Activated T-helper 17 cell treated with anti-CD3 and anti-CD28 coated beads, Interleukin-2, amount 50 U/mL, for 72 hours (primary cell): ENCODE data around the gene HERC6. TPM values are rescaled to one million over a fixed set of nuclear protein-coding genes. Genes with fewer than 3 reads are reported as not detected.
A peak's percentile ranks its signal among the peaks of the same experiment; 100 is the strongest.
"Not testable (repeated sequence)": the region's sequence is repeated elsewhere in the genome, so short reads cannot be mapped to it uniquely, and the experiment has no call there.

Source experiments
- ATAC-seq: fragments of 150-1000 bp; cut with Tn5 transposase; replicated peaks from 2 replicates; pipeline ENCODE4 v1.10.0; 2021; ENCODE audit warnings: mild to moderate bottlenecking, moderate library complexity
- H3K27ac Mint-ChIP-seq: one replicate; pipeline ENCODE4 v1.8.0; 2022; ENCODE audit warnings: mixed read lengths
- H3K27me3 Mint-ChIP-seq: one replicate; pipeline ENCODE4 v1.8.0; 2022; ENCODE audit warnings: mixed read lengths
- H3K36me3 Mint-ChIP-seq: one replicate; pipeline ENCODE4 v1.8.0; 2022; ENCODE audit warnings: low read depth, mild to moderate bottlenecking, mixed read lengths
- H3K4me1 Mint-ChIP-seq: one replicate; pipeline ENCODE4 v1.8.0; 2022; ENCODE audit warnings: mixed read lengths
- H3K4me3 Mint-ChIP-seq: one replicate; pipeline ENCODE4 v1.8.0; 2022; ENCODE audit warnings: mild to moderate bottlenecking, mixed read lengths
- H3K9me3 Mint-ChIP-seq: one replicate; pipeline ENCODE4 v1.8.0; 2022; ENCODE audit warnings: mixed read lengths
- total RNA-seq, 2 donors: library from RNA; stranded (reverse); gene quantifications; one replicate each; pipeline ENCODE4 v1.2.3, GENCODE V29; 2022

HERC6 gene
- total RNA-seq, 2 donors from 2014 or later: 5.7 to 6.8 TPM

GRCh38 chr4:88361217-88361773 is 17.4 kb upstream of the HERC6 start:
- not testable (repeated sequence) for H3K27me3 Mint-ChIP-seq, H3K9me3 Mint-ChIP-seq, H3K36me3 Mint-ChIP-seq, ATAC-seq, H3K4me3 Mint-ChIP-seq, H3K27ac Mint-ChIP-seq, H3K4me1 Mint-ChIP-seq

DNA sequence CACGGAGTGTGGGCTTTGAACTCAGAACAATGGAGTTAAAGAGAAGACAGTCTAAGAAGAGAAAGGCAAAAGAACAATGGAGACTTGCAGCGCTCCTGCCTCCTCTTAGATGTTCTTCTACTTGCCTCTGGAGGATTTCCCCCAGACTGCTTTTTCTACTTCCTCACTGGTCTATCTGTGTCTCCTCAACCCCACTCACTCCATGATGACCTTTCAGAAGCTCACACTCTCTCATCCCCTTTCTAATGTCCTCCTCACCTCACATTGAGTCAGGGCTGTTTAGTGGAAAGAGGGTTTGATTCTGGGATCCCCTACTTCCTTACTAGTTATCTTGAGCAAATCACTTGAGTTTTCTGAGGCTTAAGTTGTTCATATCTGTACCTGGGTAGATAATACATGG is 12.2 kb upstream of the HERC6 start:
- no peak overlapping the region for H3K4me3 Mint-ChIP-seq
- H3K27me3 Mint-ChIP-seq: peaks cover 3% of the 10 kb centered on the region
- no peak for ATAC-seq
- H3K4me1 Mint-ChIP-seq: no peaks in the 10 kb centered on the region
- H3K27ac Mint-ChIP-seq: no peak overlapping the region
- H3K36me3 Mint-ChIP-seq: no peaks in the 10 kb centered on the region
- peaks cover 4% of the 10 kb centered on the region for H3K9me3 Mint-ChIP-seq

GRCh38 chr4:88367826-88368225 is 10.8 kb upstream of the HERC6 start:
- H3K27me3 Mint-ChIP-seq: peaks cover 3% of the 10 kb centered on the region
- H3K36me3 Mint-ChIP-seq: no peaks in the 10 kb centered on the region
- H3K27ac Mint-ChIP-seq: no peak overlapping the region
- no peaks in the 10 kb centered on the region for H3K4me1 Mint-ChIP-seq
- no peak overlapping the region for H3K4me3 Mint-ChIP-seq
- no peak for ATAC-seq
- peaks cover 4% of the 10 kb centered on the region for H3K9me3 Mint-ChIP-seq

DNA sequence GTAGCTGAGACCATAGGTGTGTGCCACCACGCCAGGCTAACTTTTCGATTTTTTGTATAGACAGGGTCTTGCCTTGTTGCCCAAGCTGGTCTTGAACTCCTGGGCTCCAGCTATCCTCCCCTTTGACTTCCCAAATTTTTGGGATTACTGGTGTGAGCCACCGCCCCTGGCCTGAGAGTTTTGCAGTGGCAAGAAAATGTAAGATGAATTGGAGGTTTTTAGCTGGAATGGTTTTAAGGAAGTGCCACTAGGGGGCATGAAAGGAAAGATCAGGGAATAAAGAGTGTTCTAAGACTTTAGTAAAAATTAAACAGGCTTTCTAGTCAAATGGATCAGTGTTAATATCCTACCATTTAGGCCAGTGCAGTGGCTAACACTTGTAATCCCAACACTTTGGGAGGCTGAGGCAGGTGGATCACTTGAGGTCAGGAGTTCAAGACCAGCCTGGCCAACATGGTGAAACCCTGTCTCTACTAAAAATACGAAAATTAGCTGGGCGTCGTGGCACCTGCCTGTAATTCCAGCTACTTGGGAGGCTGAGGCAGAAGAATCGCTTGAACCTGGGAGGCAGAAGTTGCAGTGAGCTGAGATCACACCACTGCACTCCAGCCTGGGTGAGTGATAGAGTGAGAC is 9.4 kb upstream of the HERC6 start:
- ATAC-seq, H3K4me1 Mint-ChIP-seq, H3K27me3 Mint-ChIP-seq, H3K9me3 Mint-ChIP-seq, H3K36me3 Mint-ChIP-seq, H3K4me3 Mint-ChIP-seq: not testable (repeated sequence)
- H3K27ac Mint-ChIP-seq: peak overlapping the region; percentile 9

DNA sequence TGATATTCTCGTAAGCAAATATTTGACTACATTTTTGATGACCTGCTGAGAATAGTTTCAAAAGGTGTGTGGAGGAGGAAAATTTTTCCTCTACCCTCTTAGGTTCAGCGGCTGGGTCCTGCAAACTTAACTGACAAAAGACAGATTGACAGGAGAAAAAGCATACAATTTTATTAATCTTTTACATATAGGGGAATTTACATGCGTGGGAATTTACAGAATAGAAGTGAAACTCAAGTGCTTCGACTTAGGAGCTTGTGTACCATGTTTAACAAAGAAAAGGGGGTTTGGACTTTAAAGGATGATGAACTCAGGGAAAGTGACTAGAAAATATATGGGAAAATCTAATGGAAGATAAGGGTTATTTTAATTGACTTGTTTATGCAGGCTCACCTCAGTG is 2.5 kb downstream of the HERC6 start:
- ATAC-seq: no peak
- Mint-ChIP-seq H3K9me3 (no peaks in the 10 kb centered on the region), H3K36me3 (peaks cover 6% of the 10 kb centered on the region), H3K4me3 (peak overlapping the region; percentile 74), H3K4me1 (peaks cover 18% of the 10 kb centered on the region), H3K27ac (peak overlapping the region; percentile 80), H3K27me3 (no peaks in the 10 kb centered on the region)

DNA sequence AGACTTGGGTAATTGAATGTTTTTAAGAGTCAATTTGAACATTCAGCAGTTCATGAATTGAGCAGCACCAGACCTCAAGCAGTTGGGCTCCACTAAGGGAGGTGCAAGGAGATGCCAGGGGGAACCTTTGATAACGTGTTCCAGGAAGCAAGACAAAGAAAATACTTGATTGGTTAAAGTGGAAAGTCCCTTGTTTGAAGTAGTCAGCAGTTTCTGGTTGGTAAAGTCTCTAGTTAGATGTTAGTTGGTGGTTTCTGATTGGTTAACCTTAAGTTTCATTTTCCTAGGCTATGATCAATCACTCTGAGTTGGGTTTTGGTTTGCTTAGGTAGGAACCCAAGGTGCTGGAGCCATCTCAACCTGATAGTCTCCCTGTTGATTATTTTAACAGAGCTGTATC is 4.0 kb downstream of the HERC6 start:
- H3K36me3 Mint-ChIP-seq: peaks cover 16% of the 10 kb centered on the region
- peaks cover 18% of the 10 kb centered on the region for H3K4me1 Mint-ChIP-seq
- peak overlapping the region; percentile 74 for H3K4me3 Mint-ChIP-seq
- H3K27me3 Mint-ChIP-seq: no peaks in the 10 kb centered on the region
- no peaks in the 10 kb centered on the region for H3K9me3 Mint-ChIP-seq
- ATAC-seq: peak; percentile 90
- H3K27ac Mint-ChIP-seq: peak overlapping the region; percentile 80

DNA sequence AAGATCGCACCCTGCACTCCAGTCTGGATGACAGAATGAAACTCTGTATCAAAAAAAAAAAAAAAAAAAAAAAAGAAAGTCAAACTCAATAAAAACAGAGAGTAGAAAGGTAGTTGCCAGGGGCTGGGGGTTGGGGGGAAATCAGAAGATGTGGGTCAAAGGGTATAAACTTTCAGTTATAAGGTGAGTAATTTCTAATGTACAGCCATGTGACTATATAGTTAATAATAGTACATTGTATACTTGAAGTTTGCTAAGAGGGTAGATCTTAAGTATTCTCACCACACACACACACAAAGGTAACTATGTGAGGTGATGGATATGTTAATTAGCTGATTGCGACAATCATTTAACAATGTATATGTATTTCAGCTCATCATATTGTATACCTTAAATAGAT is 11.5 kb downstream of the HERC6 start:
- H3K4me3 Mint-ChIP-seq: no peak overlapping the region
- H3K27ac Mint-ChIP-seq: no peak overlapping the region
- H3K36me3 Mint-ChIP-seq: peaks cover 64% of the 10 kb centered on the region
- peaks cover 10% of the 10 kb centered on the region for H3K4me1 Mint-ChIP-seq
- H3K27me3 Mint-ChIP-seq: no peaks in the 10 kb centered on the region
- no peaks in the 10 kb centered on the region for H3K9me3 Mint-ChIP-seq
- ATAC-seq: no peak

DNA sequence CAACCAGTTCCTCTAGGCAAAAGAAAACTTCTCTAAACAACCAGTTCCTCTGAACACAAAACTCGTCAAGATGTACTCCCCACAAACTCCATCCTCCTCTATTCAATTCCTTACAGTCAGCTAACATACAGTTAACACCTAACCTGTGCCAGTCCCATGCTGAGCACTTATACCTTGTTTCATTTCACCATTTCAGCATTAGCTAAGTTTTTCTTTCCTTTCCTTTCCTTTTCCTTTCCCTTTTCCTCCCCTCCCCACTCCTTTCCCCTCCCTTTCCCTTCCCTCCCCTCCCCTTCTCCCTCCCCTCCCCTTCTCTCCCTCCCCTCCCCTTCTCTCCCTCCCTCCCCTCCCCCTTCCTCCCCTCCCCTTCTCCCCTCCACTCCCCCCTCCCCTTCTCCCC is 13.1 kb downstream of the HERC6 start:
- no peak overlapping the region for H3K4me3 Mint-ChIP-seq
- H3K9me3 Mint-ChIP-seq: no peaks in the 10 kb centered on the region
- peaks cover 57% of the 10 kb centered on the region for H3K36me3 Mint-ChIP-seq
- H3K27me3 Mint-ChIP-seq: no peaks in the 10 kb centered on the region
- H3K4me1 Mint-ChIP-seq: peaks cover 10% of the 10 kb centered on the region
- no peak overlapping the region for H3K27ac Mint-ChIP-seq
- no peak for ATAC-seq

- H3K36me3 Mint-ChIP-seq: peaks cover 53% of the 10 kb centered on the region
- H3K4me1 Mint-ChIP-seq: no peaks in the 10 kb centered on the region
- no peak for ATAC-seq
- H3K27ac Mint-ChIP-seq: no peak overlapping the region
- H3K4me3 Mint-ChIP-seq: no peak overlapping the region
- H3K27me3 Mint-ChIP-seq: no peaks in the 10 kb centered on the region
- H3K9me3 Mint-ChIP-seq: no peaks in the 10 kb centered on the region
These were observed 18.0 kb downstream of the HERC6 start for GRCh38 chr4:88396681-88397080.

DNA sequence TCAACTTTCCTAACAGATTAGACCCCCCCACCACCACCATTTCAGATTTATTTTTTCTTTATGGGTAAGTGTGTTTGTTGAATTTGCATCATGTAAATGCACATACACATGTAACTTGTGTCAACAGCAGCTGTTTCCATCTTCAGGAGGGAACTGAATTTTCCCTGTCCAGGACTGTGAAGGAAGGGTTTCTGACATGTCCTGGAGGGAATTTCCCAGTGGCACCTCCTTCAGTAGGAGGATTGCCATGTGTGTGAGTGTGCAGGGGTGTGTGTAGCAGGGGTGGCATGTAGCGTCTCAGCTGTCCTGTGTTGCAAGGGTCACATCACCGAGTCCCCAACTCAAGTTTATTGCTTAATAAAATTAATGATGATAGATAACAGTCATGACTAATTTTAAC is 19.7 kb downstream of the HERC6 start:
- no peaks in the 10 kb centered on the region for H3K9me3 Mint-ChIP-seq

DNA sequence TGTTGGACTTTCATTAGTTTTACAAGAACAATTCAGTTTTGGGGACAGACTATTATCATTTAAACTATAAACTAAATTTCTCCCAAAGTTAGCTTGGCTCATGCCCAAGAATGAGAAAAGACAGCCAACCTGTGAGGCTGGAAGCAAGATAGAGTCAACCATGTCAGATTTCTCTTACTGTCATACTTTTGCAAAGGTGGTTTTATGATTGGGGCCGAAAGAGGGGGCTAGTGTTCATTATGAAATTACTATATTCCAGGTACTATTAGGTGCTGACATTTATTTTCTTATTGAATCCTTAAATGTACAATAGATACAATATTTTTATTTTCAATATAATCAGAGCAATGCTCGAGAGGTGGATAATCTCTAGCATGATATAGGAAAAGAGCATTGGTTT is 30.6 kb downstream of the HERC6 start:
- H3K27ac Mint-ChIP-seq: no peak overlapping the region
- peaks cover 63% of the 10 kb centered on the region for H3K36me3 Mint-ChIP-seq
- peaks cover 17% of the 10 kb centered on the region for H3K4me1 Mint-ChIP-seq
- H3K4me3 Mint-ChIP-seq: no peak overlapping the region
- H3K9me3 Mint-ChIP-seq: no peaks in the 10 kb centered on the region
- no peaks in the 10 kb centered on the region for H3K27me3 Mint-ChIP-seq
- no peak for ATAC-seq

More for the DNA sequence above, 19.7 kb downstream of the HERC6 start:
- Mint-ChIP-seq H3K4me1 (no peaks in the 10 kb centered on the region), H3K4me3 (no peak overlapping the region), H3K27me3 (no peaks in the 10 kb centered on the region), H3K27ac (no peak overlapping the region), H3K36me3 (peaks cover 40% of the 10 kb centered on the region)
- ATAC-seq: no peak

DNA sequence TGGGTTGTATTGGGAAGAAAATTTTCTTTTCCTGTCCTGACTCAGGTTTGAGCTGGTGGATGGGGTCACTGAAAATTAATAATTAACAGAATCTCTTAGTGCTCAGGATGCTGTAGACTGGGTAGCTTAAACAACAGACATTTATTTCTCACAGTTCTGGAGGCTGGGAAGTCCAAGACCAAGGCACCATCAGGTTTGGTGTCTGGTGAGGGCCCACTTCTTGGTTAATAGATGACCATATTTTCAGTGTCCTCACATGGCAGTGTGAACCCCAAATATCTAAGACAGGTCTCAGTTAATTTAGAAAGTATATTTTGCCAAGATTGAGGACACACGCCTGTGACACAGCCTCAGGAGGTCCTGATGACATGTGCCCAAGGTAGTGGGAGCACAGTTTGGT is 31.1 kb downstream of the HERC6 start:
- no peaks in the 10 kb centered on the region for H3K27me3 Mint-ChIP-seq
- H3K4me1 Mint-ChIP-seq: peaks cover 17% of the 10 kb centered on the region
- no peak overlapping the region for H3K27ac Mint-ChIP-seq
- H3K4me3 Mint-ChIP-seq: no peak overlapping the region
- H3K9me3 Mint-ChIP-seq: no peaks in the 10 kb centered on the region
- peaks cover 68% of the 10 kb centered on the region for H3K36me3 Mint-ChIP-seq
- no peak for ATAC-seq

- H3K27ac Mint-ChIP-seq: no peak overlapping the region
- no peak overlapping the region for H3K4me3 Mint-ChIP-seq
- H3K27me3 Mint-ChIP-seq: no peaks in the 10 kb centered on the region
- H3K36me3 Mint-ChIP-seq: peaks cover 75% of the 10 kb centered on the region
- no peaks in the 10 kb centered on the region for H3K9me3 Mint-ChIP-seq
- ATAC-seq: peak; percentile 98
- H3K4me1 Mint-ChIP-seq: peaks cover 17% of the 10 kb centered on the region
These were observed 32.9 kb downstream of the HERC6 start for GRCh38 chr4:88411491-88412096.

DNA sequence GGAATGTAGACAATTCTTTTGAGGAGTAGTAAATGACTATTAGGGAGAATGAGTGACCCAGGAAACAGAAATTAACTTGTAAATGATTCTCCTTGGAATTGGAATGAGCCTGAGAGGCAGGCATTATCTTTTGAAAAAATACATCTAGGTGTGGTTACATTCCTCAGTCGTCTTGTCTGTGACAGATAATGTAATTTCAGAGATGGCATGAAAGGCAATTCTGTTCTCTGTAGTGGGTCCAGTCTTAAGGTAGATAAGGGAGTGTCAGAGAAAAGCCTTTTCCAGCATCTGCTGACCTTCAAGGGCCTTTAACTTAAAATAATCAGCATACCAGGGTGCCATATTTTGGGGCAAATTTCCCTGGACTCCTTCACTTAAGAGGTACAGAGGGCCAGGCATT is 35.1 kb downstream of the HERC6 start:
- Mint-ChIP-seq H3K36me3 (peaks cover 76% of the 10 kb centered on the region), H3K9me3 (no peaks in the 10 kb centered on the region), H3K4me1 (peaks cover 12% of the 10 kb centered on the region), H3K27ac (no peak overlapping the region), H3K27me3 (no peaks in the 10 kb centered on the region), H3K4me3 (no peak overlapping the region)
- no peak for ATAC-seq

DNA sequence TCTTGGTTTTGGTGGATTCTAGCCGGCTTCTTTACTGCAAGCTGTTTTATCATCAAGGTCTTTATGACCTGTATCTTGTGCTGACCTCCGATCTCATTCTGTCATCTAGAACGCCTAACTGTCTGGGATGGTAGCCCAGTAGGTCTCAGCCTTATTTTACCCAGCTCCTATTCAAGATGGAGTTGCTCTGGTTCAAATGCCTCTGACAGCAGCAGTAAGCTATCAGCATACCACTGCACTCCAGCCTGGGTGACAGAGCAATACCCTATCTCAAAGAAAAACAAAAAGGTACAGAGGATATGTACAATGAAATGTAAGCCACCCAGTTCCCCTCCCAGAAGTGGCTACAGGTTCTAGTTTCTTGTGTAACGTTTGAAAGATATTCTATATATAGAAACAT is 36.1 kb downstream of the HERC6 start:
- Mint-ChIP-seq H3K27me3 (no peaks in the 10 kb centered on the region), H3K9me3 (no peaks in the 10 kb centered on the region), H3K4me1 (peaks cover 12% of the 10 kb centered on the region), H3K27ac (no peak overlapping the region), H3K36me3 (peaks cover 68% of the 10 kb centered on the region), H3K4me3 (no peak overlapping the region)
- ATAC-seq: no peak
